ENCODE measurements around the gene IQCC. TPM values are rescaled to one million over a fixed set of nuclear protein-coding genes. Genes with fewer than 3 reads are reported as not detected.

Gene IQCC
- total RNA-seq, 2 experiments from 2014 or later = 2.4 to 3.2 TPM

DNA sequence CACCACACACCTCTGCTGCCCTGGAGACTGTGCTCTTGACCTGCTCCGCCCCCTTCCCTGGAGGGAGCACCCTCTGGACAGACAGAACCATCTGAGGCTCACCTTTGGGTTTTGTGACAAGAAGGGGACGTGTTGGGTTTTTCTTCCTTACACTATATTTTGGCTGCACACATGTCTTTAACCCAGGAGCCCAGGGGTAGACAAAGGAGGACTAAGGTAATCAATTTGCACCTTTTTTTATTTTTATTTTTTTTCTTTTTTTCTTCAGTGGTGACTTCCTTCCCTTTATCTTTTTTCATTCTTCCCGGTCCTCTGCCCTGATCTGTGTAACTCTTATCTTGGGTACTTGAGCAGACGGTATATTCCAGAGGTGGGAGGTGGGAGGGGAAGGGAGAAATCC lies 34.5 kb upstream of the IQCC start:
- H3K36me3 Mint-ChIP-seq (ENCODE audit: low read depth) = peaks cover 81% of the 10 kb centered on the region

DNA sequence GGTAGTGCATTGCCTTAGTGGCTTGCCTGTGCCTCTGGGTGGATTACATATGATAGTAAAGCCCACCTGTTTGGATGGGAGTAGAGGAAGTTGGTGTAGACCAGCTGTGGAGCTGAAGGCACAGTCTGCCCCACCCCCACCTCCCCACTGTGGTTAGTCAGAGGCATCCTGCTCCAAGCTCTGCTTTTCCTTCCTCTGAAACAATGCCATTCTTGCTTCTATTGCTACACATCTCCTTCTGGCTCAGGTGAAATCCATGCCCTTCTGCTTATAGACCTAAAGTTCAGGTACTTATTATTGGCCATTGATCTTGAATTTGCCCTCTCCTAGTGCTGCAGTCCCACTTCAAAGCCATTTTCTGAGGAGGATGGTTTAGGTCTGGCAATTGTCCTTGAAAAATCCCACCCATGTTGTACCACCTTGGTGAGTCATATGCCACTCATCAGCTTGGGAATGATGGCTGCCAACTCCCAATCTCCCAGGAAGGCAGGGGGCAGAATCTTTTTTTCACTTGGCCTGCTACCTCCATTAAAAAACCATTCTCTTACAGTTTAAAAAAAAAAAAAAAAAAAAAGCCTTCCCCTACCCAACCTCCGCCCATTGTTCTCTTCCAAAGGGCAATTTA lies 32.7 kb upstream of the IQCC start:
- no peak overlapping the region for H3K4me3 Mint-ChIP-seq
- H3K27ac Mint-ChIP-seq = peak overlapping the region; percentile 18
- Histone ChIP-seq H3K36me3 (ENCODE audit: insufficient read depth, low read length) (peaks cover 51% of the 10 kb centered on the region), H3K27ac (ENCODE audit: low read depth in 1 of 2, low read length in 2 of 2) (peak overlapping the region in 1 of 2 donors; percentile 24), H3K4me1 (ENCODE audit: insufficient read depth, low read length) (peaks cover 3% of the 10 kb centered on the region), H3K9me3 (ENCODE audit: control insufficient read depth in 1 of 2, insufficient read depth in 1 of 2, low read length in 2 of 2) (no peaks in the 10 kb centered on the region), H3K27me3 (ENCODE audit: control insufficient read depth in 1 of 2, insufficient read depth in 2 of 2, low read length in 2 of 2) (no peaks in the 10 kb centered on the region), H3K4me3 (ENCODE audit: low read length) (no peak overlapping the region)
- peaks cover 66% of the 10 kb centered on the region for H3K36me3 Mint-ChIP-seq (ENCODE audit: low read depth)
- intact Hi-C loops (cut with DNase I, micrococcal nuclease) = no loop called here
- no peaks in the 10 kb centered on the region for H3K9me3 Mint-ChIP-seq
- DNase-seq (peak in 1 of 14 experiments; percentile 31), ATAC-seq (ENCODE audit: poor library complexity) (no peak)
- TF ChIP-seq, protein P1, sequence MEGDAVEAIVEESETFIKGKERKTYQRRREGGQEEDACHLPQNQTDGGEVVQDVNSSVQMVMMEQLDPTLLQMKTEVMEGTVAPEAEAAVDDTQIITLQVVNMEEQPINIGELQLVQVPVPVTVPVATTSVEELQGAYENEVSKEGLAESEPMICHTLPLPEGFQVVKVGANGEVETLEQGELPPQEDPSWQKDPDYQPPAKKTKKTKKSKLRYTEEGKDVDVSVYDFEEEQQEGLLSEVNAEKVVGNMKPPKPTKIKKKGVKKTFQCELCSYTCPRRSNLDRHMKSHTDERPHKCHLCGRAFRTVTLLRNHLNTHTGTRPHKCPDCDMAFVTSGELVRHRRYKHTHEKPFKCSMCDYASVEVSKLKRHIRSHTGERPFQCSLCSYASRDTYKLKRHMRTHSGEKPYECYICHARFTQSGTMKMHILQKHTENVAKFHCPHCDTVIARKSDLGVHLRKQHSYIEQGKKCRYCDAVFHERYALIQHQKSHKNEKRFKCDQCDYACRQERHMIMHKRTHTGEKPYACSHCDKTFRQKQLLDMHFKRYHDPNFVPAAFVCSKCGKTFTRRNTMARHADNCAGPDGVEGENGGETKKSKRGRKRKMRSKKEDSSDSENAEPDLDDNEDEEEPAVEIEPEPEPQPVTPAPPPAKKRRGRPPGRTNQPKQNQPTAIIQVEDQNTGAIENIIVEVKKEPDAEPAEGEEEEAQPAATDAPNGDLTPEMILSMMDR (IDR thresholded peaks at IDR 0.05) = no peak
- peaks cover 19% of the 10 kb centered on the region for H3K4me1 Mint-ChIP-seq (ENCODE audit: low read depth)
- POLR2A ChIA-PET = no interaction called here
- H3K27me3 Mint-ChIP-seq = no peaks in the 10 kb centered on the region
- CTCF ChIA-PET = no interaction called here

More for the DNA sequence above, 34.5 kb upstream of the IQCC start:
- H3K27me3 ChIP-seq (ENCODE audit: control insufficient read depth in 1 of 2, insufficient read depth in 2 of 2, low read length in 2 of 2) = no peaks in the 10 kb centered on the region
- H3K36me3 ChIP-seq (ENCODE audit: insufficient read depth, low read length) = peaks cover 64% of the 10 kb centered on the region
- H3K9me3 Mint-ChIP-seq = no peaks in the 10 kb centered on the region
- peaks cover 19% of the 10 kb centered on the region for H3K4me1 Mint-ChIP-seq (ENCODE audit: low read depth)
- H3K9me3 ChIP-seq (ENCODE audit: control insufficient read depth in 1 of 2, insufficient read depth in 1 of 2, low read length in 2 of 2) = no peaks in the 10 kb centered on the region
- H3K4me3 Mint-ChIP-seq = no peak overlapping the region
- intact Hi-C loops (cut with DNase I, micrococcal nuclease) = no loop called here
- no peak overlapping the region for H3K27ac ChIP-seq (ENCODE audit: low read depth in 1 of 2, low read length in 2 of 2)
- no peak overlapping the region for H3K4me3 ChIP-seq (ENCODE audit: low read length)
- DNase-seq (no peak), ATAC-seq (ENCODE audit: poor library complexity) (no peak)
- TF ChIP-seq, protein P1 (IDR thresholded peaks at IDR 0.05) = no peak
- CTCF ChIA-PET = interaction anchor here (0.6 kb wide), 1 partner anchor 189 kb away, joined by 4 read pairs; no protein-coding TSS in a partner anchor
- no peak overlapping the region for H3K27ac Mint-ChIP-seq
- no peaks in the 10 kb centered on the region for H3K27me3 Mint-ChIP-seq
- peaks cover 3% of the 10 kb centered on the region for H3K4me1 ChIP-seq (ENCODE audit: insufficient read depth, low read length)
- POLR2A ChIA-PET = interaction anchor here (0.9 kb wide), 1 partner anchor 74 kb away, joined by 3 read pairs; no protein-coding TSS in a partner anchor

DNA sequence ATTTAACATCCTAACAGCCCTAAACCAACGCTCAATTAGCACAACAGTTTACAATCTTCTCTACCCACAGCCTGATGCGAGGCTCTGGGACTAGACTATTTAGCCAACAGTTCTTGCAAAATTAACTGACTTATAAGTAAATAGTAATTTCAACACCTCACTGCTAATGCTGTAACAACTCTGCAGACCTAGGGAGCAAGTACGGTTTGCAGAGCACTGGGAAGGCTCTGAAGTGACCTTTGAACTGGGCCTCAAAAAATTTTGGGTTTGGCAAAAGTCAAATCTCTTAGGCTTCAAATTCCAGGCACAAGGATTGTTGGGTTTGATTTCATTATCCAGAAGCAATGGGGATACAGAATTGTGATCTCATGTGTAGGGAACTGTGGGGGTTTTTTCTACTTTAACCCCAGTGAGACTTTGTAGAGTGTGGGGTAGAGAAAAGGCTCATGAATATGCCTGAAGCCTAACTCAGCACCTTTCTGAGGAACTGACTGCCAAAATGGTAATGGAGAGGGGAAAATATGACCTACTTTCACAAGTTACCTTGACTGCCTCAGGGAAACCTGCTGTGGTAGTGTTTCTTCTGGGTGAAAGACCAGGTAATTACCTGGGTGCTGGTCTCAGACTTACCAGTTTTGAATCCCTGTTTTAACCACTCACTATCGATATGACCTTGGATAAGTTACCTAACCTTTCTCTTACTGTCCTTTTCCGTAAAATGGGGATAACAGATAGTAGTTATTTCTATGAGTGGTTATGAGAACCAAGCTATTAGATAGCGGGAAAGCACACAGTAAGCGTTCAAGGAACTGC lies 26.9 kb upstream of the IQCC start:
- H3K4me3 ChIP-seq (ENCODE audit: low read length) = peak overlapping the region; percentile 90
- Mint-ChIP-seq H3K4me3 (peak overlapping the region; percentile 91), H3K4me1 (ENCODE audit: low read depth) (peaks cover 41% of the 10 kb centered on the region), H3K36me3 (ENCODE audit: low read depth) (peaks cover 49% of the 10 kb centered on the region), H3K27me3 (no peaks in the 10 kb centered on the region), H3K9me3 (no peaks in the 10 kb centered on the region), H3K27ac (peak overlapping the region; percentile 93)
- ATAC-seq (ENCODE audit: poor library complexity) (no peak), DNase-seq (no peak)
- no peaks in the 10 kb centered on the region for H3K9me3 ChIP-seq (ENCODE audit: control insufficient read depth in 1 of 2, insufficient read depth in 1 of 2, low read length in 2 of 2)
- CTCF ChIA-PET = interaction anchor here (1.2 kb wide), 1 partner anchor 106 kb away, joined by 4 read pairs; the partner anchor contains the start of gene TMEM39B
- no peaks in the 10 kb centered on the region for H3K36me3 ChIP-seq (ENCODE audit: insufficient read depth, low read length)
- intact Hi-C loops (cut with DNase I, micrococcal nuclease) = loop anchor here in 1 of 2 experiments (1.0 kb wide), 2 partner anchors 70 to 216 kb away; partner anchors contain the start of genes BSDC1 and KPNA6
- POLR2A ChIA-PET = interaction anchor here (0.6 to 4.0 kb wide), 15 partner anchors 19 to 534 kb away, joined by 3 to 41 read pairs (median 5); partner anchors contain the start of genes BSDC1, CCDC28B, KPNA6 and LCK
- H3K27me3 ChIP-seq (ENCODE audit: control insufficient read depth in 1 of 2, insufficient read depth in 2 of 2, low read length in 2 of 2) = no peaks in the 10 kb centered on the region
- peaks cover 36% of the 10 kb centered on the region for H3K4me1 ChIP-seq (ENCODE audit: insufficient read depth, low read length)
- TF ChIP-seq, protein P1 (IDR thresholded peaks at IDR 0.05) = no peak
- H3K27ac ChIP-seq (ENCODE audit: low read depth in 1 of 2, low read length in 2 of 2) = peak overlapping the region; percentile 77 to 93
